ENCODE results near the gene FDX2. TPM values are rescaled to one million over a fixed set of nuclear protein-coding genes. Genes with fewer than 3 reads are reported as not detected.

Gene FDX2
- total and polyA plus RNA-seq, 2 donors (not counting 3 experiments of a cell fraction or from before 2014, with no cell fraction given): 20.5 to 59.8 TPM

GRCh38 chr19:10309423-10309822 lies 6.4 kb downstream of the FDX2 start, which contains the start of gene ZGLP1:
ZGLP1 (minus strand) TSS chr19:10309815.
- CTCF ChIA-PET: interaction anchor here (1.0 kb wide), 1 partner anchor 20 kb away, joined by 3 read pairs; the partner anchor contains the start of gene ICAM5

More at GRCh38 chr19:10309423-10309822, 6.4 kb downstream of the FDX2 start, which contains the start of gene ZGLP1:
- POLR2A ChIA-PET: no interaction called here
- DNase-seq (ENCODE audit: low read depth, low spot score) (no peak), FAIRE-seq (no peak)
- no TSS peak for BruUV-seq (replicated peaks)
- TF ChIP-seq GATA2 (IDR thresholded peaks at IDR 0.05; ENCODE audit: insufficient read depth, insufficient read length, low read depth, low read length): no peak
- TF ChIP-seq MYC (IDR thresholded peaks at IDR 0.05; ENCODE audit: low read depth, low read length): no peak
- TF ChIP-seq MAX (IDR thresholded peaks at IDR 0.05; ENCODE audit: insufficient read depth, insufficient read length): no peak
- TF ChIP-seq FOS (IDR thresholded peaks at IDR 0.05; ENCODE audit: borderline replicate concordance, insufficient read depth, low read length): no peak
- no peak for TF ChIP-seq POLR2A (IDR thresholded peaks at IDR 0.05; ENCODE audit: low read depth, low read length)
- no peak for TF ChIP-seq EZH2 (IDR thresholded peaks at IDR 0.05; ENCODE audit: borderline replicate concordance, low read depth, low read length, severe bottlenecking)
- no peak for TF ChIP-seq JUN (IDR thresholded peaks at IDR 0.05; ENCODE audit: borderline replicate concordance, insufficient read depth, insufficient read length, low read depth)
- no peak for TF ChIP-seq POLR2AphosphoS5 (IDR thresholded peaks at IDR 0.05; ENCODE audit: insufficient read depth, low read depth, low read length)
- TF ChIP-seq, protein P1, sequence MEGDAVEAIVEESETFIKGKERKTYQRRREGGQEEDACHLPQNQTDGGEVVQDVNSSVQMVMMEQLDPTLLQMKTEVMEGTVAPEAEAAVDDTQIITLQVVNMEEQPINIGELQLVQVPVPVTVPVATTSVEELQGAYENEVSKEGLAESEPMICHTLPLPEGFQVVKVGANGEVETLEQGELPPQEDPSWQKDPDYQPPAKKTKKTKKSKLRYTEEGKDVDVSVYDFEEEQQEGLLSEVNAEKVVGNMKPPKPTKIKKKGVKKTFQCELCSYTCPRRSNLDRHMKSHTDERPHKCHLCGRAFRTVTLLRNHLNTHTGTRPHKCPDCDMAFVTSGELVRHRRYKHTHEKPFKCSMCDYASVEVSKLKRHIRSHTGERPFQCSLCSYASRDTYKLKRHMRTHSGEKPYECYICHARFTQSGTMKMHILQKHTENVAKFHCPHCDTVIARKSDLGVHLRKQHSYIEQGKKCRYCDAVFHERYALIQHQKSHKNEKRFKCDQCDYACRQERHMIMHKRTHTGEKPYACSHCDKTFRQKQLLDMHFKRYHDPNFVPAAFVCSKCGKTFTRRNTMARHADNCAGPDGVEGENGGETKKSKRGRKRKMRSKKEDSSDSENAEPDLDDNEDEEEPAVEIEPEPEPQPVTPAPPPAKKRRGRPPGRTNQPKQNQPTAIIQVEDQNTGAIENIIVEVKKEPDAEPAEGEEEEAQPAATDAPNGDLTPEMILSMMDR (IDR thresholded peaks at IDR 0.05; ENCODE audit: extremely low read depth in 1 of 2, insufficient read depth in 1 of 2, low read depth in 1 of 2, low read length in 2 of 2): no peak
- Histone ChIP-seq H3K79me2 (ENCODE audit: control insufficient read depth, insufficient read depth, low read length) (no peaks in the 10 kb centered on the region), H3K4me3 (replicated peaks in 1 of 3; ENCODE audit: insufficient read depth in 1 of 3, low read depth in 1 of 3, low read length in 3 of 3) (no peak within 1 kb of the TSS), H3K4me1 (ENCODE audit: control insufficient read depth, extremely low read depth, insufficient read depth, low read length) (no peaks in the 10 kb centered on the region), H4K20me1 (replicated peaks; ENCODE audit: control insufficient read depth, extremely low read depth, insufficient read depth, low read length) (no peaks in the 10 kb centered on the region), H3K27ac (ENCODE audit: insufficient read depth, low read depth, low read length) (no peak within 1 kb of the TSS), H2AFZ (ENCODE audit: low read depth, low read length) (no peak within 1 kb of the TSS), H3K9ac (replicated peaks; ENCODE audit: extremely low read depth, insufficient read depth, low read length) (no peak within 1 kb of the TSS), H3K9me1 (replicated peaks; ENCODE audit: control insufficient read depth, extremely low read depth, insufficient read depth, low read length) (no peaks in the 10 kb centered on the region), H3K4me2 (ENCODE audit: insufficient read depth, low read length) (no peak within 1 kb of the TSS), H3K9me3 (replicated peaks; ENCODE audit: control insufficient read depth, insufficient read depth, low read length) (no peaks in the 10 kb centered on the region), H3K36me3 (ENCODE audit: control insufficient read depth in 2 of 2, extremely low read depth in 1 of 2, insufficient read depth in 2 of 2, low read length in 2 of 2) (peaks cover 0 to 3% of the 10 kb centered on the region in 2 experiments), H3K27me3 (ENCODE audit: control insufficient read depth in 2 of 2, insufficient read depth in 2 of 2, low read length in 2 of 2) (no peaks in the 10 kb centered on the region)
- intact Hi-C loops (cut with micrococcal nuclease): no loop called here
- dilution Hi-C loops (cut with MboI; ENCODE audit: extremely low pct_ligation_motif_present, low sequenced_read_pairs): no loop called here
